WI38 (cell line): Measurements from ENCODE around the gene EID1.

Source experiments
- H3K4me3 ChIP-seq: 2 replicates; pipeline ENCODE4 v1.5.1; 2011; ENCODE audit warnings: low read depth, mild to moderate bottlenecking, control low read depth, low read length
- TF ChIP-seq, protein P1 (sequence below): IDR thresholded peaks from 2 replicates; pipeline ENCODE4 v1.5.1; 2012; ENCODE audit warnings: low read depth, mild to moderate bottlenecking, control low read depth, low read length

EID1 gene, protein sequence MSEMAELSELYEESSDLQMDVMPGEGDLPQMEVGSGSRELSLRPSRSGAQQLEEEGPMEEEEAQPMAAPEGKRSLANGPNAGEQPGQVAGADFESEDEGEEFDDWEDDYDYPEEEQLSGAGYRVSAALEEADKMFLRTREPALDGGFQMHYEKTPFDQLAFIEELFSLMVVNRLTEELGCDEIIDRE

DNA sequence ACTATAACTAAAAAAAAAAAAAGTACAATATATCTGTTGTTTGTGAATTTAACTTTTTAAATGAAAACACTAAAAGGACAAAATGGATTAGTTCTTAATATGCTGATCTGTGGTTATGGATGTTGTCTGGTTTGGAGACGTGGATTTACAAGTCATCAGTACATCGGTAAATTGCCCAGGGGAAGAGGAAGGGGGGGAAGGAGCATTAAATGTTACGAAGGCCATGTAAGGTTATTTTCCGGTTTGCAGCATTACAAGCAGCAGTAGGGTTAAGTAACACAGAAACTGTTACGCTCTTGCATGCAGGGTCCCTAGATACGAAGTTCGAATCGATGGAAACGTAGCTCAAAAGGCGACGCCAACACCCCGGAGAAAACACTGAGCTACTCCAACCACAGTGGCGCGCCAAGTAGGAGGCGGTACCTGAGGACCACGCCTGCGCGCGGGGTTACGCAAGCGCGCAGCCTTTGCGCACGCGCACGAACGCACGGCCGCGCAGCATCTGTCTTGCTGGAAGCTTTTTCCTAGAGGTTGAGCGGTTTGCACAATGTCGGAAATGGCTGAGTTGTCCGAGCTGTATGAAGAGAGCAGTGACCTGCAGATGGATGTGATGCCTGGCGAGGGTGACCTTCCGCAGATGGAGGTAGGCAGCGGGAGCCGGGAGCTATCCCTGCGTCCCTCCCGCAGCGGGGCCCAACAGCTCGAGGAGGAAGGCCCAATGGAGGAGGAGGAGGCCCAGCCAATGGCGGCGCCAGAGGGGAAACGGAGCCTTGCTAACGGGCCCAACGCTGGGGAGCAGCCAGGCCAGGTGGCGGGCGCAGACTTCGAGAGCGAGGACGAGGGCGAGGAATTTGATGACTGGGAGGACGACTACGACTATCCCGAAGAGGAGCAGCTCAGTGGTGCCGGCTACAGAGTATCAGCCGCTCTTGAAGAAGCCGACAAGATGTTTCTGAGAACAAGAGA, at the start of gene EID1:
Gene EID1 (plus strand): TSS at position 505 of the 966 bp plus-strand sequence. CDS start 43 bp downstream, at position 548.
- H3K4me3 ChIP-seq: peak within 1 kb of the TSS; percentile 91

GRCh38 chr15:48828471-48828870, 49.5 kb upstream of the EID1 start:
- TF ChIP-seq, protein P1, sequence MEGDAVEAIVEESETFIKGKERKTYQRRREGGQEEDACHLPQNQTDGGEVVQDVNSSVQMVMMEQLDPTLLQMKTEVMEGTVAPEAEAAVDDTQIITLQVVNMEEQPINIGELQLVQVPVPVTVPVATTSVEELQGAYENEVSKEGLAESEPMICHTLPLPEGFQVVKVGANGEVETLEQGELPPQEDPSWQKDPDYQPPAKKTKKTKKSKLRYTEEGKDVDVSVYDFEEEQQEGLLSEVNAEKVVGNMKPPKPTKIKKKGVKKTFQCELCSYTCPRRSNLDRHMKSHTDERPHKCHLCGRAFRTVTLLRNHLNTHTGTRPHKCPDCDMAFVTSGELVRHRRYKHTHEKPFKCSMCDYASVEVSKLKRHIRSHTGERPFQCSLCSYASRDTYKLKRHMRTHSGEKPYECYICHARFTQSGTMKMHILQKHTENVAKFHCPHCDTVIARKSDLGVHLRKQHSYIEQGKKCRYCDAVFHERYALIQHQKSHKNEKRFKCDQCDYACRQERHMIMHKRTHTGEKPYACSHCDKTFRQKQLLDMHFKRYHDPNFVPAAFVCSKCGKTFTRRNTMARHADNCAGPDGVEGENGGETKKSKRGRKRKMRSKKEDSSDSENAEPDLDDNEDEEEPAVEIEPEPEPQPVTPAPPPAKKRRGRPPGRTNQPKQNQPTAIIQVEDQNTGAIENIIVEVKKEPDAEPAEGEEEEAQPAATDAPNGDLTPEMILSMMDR: no peak
- no peak overlapping the region for H3K4me3 ChIP-seq

More for the DNA sequence above, at the start of gene EID1:
- TF ChIP-seq, protein P1: no peak

DNA sequence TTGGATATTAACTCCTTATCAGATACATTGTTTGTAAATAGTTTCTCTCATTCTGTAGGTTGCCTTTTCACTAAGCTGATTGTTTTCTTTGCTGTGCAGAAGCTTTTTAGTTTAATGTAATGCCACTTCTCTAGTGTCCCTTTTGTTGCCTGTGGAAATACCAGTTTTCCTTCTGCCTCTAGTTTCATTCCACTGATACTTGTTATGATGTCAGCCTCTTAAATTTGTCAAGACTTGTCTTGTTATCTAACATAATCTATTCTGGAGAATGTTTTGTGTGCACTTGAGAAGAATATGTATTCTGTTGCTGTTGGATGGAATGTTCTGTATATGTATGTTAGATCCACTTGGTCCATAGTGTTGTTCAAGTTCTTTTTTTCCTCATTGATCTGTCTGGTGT, 49.0 kb upstream of the EID1 start:
- no peak overlapping the region for H3K4me3 ChIP-seq
- TF ChIP-seq, protein P1: no peak

DNA sequence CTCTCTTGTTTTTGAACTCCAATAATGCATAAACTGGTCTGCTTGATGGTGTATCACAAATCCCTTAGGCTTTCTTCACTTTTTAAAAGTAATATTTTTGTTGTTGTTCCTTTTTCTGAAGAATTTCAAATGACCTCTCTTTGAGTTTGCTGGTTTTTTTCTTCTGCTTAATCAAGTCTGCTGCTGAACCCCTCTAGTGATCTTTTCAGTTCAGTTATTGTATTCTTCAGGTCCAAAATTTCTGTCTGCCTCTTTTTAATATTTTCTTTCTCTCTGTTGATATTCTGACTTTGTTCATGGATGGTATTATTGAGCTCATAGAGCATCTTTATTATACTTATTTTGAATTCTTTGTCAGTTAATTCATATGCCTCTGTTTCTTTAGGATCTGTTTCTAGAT, 45.3 kb upstream of the EID1 start:
- no peak overlapping the region for H3K4me3 ChIP-seq
- TF ChIP-seq, protein P1: no peak

DNA sequence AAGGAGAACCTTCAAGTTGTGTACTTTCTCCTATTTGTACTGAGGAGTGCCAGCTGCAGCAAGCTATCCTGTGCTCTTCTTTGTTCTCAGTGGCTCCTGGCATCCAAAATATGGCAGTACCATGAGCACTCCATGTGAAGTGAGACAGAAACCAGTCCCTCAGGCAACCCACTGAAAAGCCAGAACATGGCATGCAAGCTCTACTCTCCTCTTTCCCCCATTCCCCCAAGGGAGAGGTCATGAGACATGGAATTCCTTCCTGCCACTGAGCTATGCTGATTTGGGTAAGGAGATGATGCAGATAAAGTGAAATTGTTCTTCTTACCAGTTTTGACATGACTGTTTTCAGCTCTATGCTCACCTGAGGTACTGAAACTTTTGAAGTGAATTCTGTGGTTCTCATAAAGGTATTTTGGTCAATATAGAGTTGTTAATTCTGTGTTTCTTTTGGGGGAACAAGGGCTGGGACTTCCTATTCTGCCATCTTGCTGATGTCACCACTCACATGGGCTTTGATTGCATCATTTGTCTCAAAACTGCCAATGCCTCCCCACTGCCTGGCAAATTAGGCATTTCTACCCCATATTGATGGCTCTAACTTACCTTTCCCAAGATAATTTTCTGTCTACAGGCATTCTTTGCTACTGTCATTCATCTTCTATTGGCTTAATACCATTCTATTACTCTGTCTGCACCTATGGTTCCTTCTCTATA, 44.3 kb upstream of the EID1 start:
- TF ChIP-seq, protein P1: no peak
- no peak overlapping the region for H3K4me3 ChIP-seq

DNA sequence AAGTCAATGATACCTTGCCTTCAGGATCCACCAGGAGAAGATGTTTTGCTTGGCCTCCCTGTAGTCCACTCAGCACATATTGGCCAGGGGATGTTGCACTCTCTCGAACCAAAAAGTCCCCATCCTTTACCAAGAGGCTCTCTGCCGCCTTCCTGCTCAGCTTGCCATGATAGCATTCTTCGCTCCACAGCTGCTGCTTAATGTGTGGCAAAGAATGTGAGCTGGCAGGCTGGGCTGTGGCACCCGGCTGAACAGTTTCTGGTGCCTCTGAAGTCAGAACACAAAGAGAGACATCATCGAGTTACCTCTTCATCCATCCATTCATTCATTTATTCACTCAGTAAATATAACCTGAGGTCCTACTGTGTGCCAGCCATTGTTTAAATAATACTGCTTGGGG, 43.2 kb upstream of the EID1 start:
- no peak overlapping the region for H3K4me3 ChIP-seq
- TF ChIP-seq, protein P1: no peak
